ENCODE measurements around the gene SH3BGRL2. TPM values are rescaled to one million over a fixed set of nuclear protein-coding genes. Genes with fewer than 3 reads are reported as not detected.

Gene SH3BGRL2
- total and polyA plus RNA-seq, 2 experiments from 2014 or later: 8.4 to 24.5 TPM

- H3K4me1 ChIP-seq (ENCODE audit: insufficient read depth): peaks cover 7% of the 10 kb centered on the region
- ATAC-seq: no peak
- H4K20me1 ChIP-seq (replicated peaks; ENCODE audit: insufficient read depth): no peaks in the 10 kb centered on the region
- no peak overlapping the region for H2AFZ ChIP-seq
- TF ChIP-seq STAT1 (IDR thresholded peaks at IDR 0.05; ENCODE audit: unreplicated experiment) (no peak), JUNB (IDR thresholded peaks at IDR 0.05; ENCODE audit: unreplicated experiment) (no peak), CTCF (conservative IDR thresholded peaks at IDR 0.05; ENCODE audit: low read depth in 2 of 2) (no peak), EZH2 (IDR thresholded peaks at IDR 0.05; ENCODE audit: low read depth, unreplicated experiment) (no peak), NANOG (IDR thresholded peaks at IDR 0.05; ENCODE audit: borderline replicate concordance) (no peak), REST (IDR thresholded peaks at IDR 0.05; ENCODE audit: unreplicated experiment) (no peak), POLR2AphosphoS5 (IDR thresholded peaks at IDR 0.05; ENCODE audit: low read depth) (no peak), ZNF114 (CRISPR knock-in tag; IDR thresholded peaks at IDR 0.05) (no peak), ZNF462 (CRISPR knock-in tag; IDR thresholded peaks at IDR 0.05) (no peak), EZH2phosphoT487 (IDR thresholded peaks at IDR 0.05; ENCODE audit: unreplicated experiment) (no peak), ZNF331 (CRISPR knock-in tag; IDR thresholded peaks at IDR 0.05; ENCODE audit: low read depth) (no peak), CREB1 (CRISPR knock-in tag; IDR thresholded peaks at IDR 0.05; ENCODE audit: low read depth) (no peak), ETS1 (IDR thresholded peaks at IDR 0.05) (no peak)
- H3K4me1 Mint-ChIP-seq: peaks cover 5% of the 10 kb centered on the region; the same call in 1 of the 3 replicates
- no peaks in the 10 kb centered on the region for H3K36me3 ChIP-seq (ENCODE audit: insufficient read depth)
- no peaks in the 10 kb centered on the region for H3F3A ChIP-seq (replicated peaks; ENCODE audit: low read depth)
- peaks cover 7% of the 10 kb centered on the region for H3K27me3 Mint-ChIP-seq (ENCODE audit: insufficient read depth, low read depth, poor library complexity)
- H3K9me2 ChIP-seq (ENCODE audit: insufficient read depth): no peaks in the 10 kb centered on the region
- no peak overlapping the region for H3K27ac ChIP-seq (ENCODE audit: low read depth)
- H3K79me2 ChIP-seq (replicated peaks; ENCODE audit: insufficient read depth): no peaks in the 10 kb centered on the region
- H3K36me3 Mint-ChIP-seq (ENCODE audit: low read depth): no peaks in the 10 kb centered on the region
- no peak overlapping the region for H3K4me3 Mint-ChIP-seq
- no peak overlapping the region for H3K4me3 ChIP-seq
- no peak overlapping the region for H3K4me2 ChIP-seq
- H3K27me3 ChIP-seq (ENCODE audit: insufficient read depth): peaks cover 14% of the 10 kb centered on the region
- no peaks in the 10 kb centered on the region for H3K9me3 Mint-ChIP-seq
- no peak overlapping the region for H3K27ac Mint-ChIP-seq
- DNase-seq (ENCODE audit: low spot score): no peak
Observed at GRCh38 chr6:79625746-79626145, 5.4 kb upstream of the SH3BGRL2 start.
